GM06990 (cell line): Measurements from ENCODE around the gene ERCC6L2.

ENCODE experiments used
- DNase-seq: peaks from one replicate; pipeline ENCODE4 v3.0.0-alpha.2; 2011; ENCODE audit not compliant: insufficient read length; ENCODE audit errors: extremely low read depth
- H3K27me3 ChIP-seq: replicated peaks from 2 replicates; pipeline ENCODE4 v1.6.0; 2011; ENCODE audit warnings: low read length; ENCODE audit not compliant: control insufficient read depth, insufficient read depth
- H3K36me3 ChIP-seq: 2 replicates; pipeline ENCODE4 v1.5.1; 2011; ENCODE audit warnings: low read length; ENCODE audit not compliant: control insufficient read depth, insufficient read depth
- H3K4me3 ChIP-seq: replicated peaks from 2 replicates; pipeline ENCODE4 v1.5.1; 2011; ENCODE audit warnings: low read depth, mild to moderate bottlenecking, control low read depth, low read length
- CTCF ChIP-seq: IDR thresholded peaks from 2 replicates; pipeline ENCODE4 v1.5.1; 2011; ENCODE audit warnings: low read length, control low read depth, mild to moderate bottlenecking, inconsistent platforms; ENCODE audit not compliant: insufficient read depth, poor library complexity, severe bottlenecking

ERCC6L2 gene

DNA sequence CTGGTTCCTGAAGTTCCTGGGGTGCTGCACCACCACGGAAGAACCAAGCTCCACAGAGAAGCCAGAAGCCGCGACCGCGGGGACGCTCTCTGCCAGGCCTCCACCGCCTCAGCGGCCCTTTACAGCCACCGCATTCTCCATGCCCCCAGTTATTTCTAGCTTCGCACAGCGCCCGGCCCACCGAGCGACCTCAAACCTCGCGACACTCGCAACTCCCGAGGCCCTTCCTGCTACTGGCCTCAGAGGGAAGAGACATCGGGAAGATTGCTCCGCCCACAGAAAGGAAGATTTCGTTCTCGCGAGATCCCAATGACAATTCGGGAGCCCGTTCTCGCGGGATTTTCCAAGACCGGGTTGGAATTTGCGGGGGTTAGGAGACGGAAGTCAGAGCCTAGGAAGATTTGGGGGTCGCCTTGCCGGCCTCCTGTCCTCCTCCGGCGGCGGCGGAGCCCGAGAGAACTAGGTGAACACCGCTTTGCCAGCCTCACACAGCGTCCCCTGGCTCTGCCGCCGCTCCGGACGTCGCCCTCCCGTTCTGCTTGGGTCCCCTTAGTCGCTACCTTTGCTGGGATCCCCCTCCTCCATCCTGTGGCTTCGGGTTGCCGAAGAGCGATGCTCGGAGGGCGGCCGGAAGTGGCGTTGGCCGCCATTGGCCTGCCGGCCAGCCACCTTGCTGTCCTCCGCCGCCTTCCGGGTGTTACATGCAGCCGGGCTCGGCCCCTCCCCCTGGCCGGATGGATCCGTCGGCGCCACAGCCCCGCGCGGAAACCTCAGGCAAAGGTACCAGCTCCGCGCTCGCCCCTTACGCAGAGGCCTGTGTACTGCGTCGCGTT lies at the start of gene ERCC6L2:
TSS of gene ERCC6L2 (plus strand) at position 387 of the 833 bp plus-strand sequence. CDS start at position 735, 348 bp downstream.
- H3K4me3 ChIP-seq: no peak within 1 kb of the TSS
- no peaks in the 10 kb centered on the region for H3K36me3 ChIP-seq
- DNase-seq: peak; percentile 97
- no peak for TF ChIP-seq CTCF
- no peaks in the 10 kb centered on the region for H3K27me3 ChIP-seq

GRCh38 chr9:95826183-95826838 lies 49.2 kb upstream of the ERCC6L2 start:
- Histone ChIP-seq H3K27me3 (no peaks in the 10 kb centered on the region; the same call in 1 of the 2 replicates), H3K36me3 (no peaks in the 10 kb centered on the region), H3K4me3 (no peak overlapping the region)
- no peak for DNase-seq
- TF ChIP-seq CTCF: no peak

DNA sequence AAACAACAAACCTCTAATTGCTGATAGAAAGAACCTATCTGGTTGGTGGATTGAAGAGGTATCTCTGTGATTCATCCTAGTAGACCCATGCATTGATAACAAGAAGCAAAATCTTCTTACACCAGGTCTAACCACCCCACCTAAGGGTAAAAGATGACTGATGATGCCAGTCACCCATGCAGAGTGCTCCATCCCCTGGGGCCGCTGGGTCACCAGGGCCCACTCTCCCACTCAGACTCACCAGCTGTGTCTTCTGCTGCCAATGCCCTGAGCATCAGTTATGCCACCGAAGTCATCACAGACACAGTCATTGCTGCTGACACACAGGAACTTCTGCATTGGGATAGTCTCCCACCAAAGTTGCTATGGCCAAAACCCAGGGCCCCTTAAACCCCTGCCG lies 44.7 kb upstream of the ERCC6L2 start:
- DNase-seq: no peak
- H3K27me3 ChIP-seq: no peaks in the 10 kb centered on the region; the same call in 1 of the 2 replicates
- no peak for TF ChIP-seq CTCF
- H3K4me3 ChIP-seq: no peak overlapping the region
- no peaks in the 10 kb centered on the region for H3K36me3 ChIP-seq

DNA sequence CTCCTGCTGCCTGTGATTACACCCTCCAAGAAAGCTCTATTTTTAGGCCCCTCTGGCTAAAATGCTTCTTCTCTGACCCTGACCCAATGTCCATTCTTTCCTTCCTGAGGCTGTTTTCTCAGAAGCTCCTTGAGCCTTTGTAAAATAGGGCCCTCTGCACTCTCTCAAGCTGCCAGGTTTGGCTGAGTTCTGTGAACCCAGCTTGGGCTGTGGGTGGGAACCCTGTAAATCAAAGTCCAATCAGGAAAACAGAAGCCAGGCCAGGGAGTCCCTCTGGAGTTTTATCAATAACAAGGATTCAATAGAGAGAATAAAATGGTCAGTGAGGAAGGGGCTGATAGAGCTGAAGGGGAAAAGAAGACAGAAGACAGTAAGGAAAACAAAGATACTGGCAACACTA lies 43.7 kb upstream of the ERCC6L2 start:
- no peak for DNase-seq
- no peak for TF ChIP-seq CTCF

GRCh38 chr9:95833546-95834178 lies 41.8 kb upstream of the ERCC6L2 start:
- no peak for TF ChIP-seq CTCF
- H3K27me3 ChIP-seq: no peaks in the 10 kb centered on the region; the same call in 1 of the 2 replicates
- no peak for DNase-seq
- H3K4me3 ChIP-seq: no peak overlapping the region
- H3K36me3 ChIP-seq: no peaks in the 10 kb centered on the region

More for the DNA sequence above, 43.7 kb upstream of the ERCC6L2 start:
- H3K4me3 ChIP-seq: no peak overlapping the region
- no peaks in the 10 kb centered on the region; the same call in 1 of the 2 replicates for H3K27me3 ChIP-seq
- no peaks in the 10 kb centered on the region for H3K36me3 ChIP-seq
